NCI-H510A (cell line): ENCODE measurements around the gene ABTB2.
"Not testable (repeated sequence)": the region's sequence is repeated elsewhere in the genome, so short reads cannot be mapped to it uniquely, and the experiment has no call there.

Source experiments
- DNase-seq: peaks from one replicate; lab custom pipeline; 2025; lab: John Stamatoyannopoulos, UW

Gene ABTB2

DNA sequence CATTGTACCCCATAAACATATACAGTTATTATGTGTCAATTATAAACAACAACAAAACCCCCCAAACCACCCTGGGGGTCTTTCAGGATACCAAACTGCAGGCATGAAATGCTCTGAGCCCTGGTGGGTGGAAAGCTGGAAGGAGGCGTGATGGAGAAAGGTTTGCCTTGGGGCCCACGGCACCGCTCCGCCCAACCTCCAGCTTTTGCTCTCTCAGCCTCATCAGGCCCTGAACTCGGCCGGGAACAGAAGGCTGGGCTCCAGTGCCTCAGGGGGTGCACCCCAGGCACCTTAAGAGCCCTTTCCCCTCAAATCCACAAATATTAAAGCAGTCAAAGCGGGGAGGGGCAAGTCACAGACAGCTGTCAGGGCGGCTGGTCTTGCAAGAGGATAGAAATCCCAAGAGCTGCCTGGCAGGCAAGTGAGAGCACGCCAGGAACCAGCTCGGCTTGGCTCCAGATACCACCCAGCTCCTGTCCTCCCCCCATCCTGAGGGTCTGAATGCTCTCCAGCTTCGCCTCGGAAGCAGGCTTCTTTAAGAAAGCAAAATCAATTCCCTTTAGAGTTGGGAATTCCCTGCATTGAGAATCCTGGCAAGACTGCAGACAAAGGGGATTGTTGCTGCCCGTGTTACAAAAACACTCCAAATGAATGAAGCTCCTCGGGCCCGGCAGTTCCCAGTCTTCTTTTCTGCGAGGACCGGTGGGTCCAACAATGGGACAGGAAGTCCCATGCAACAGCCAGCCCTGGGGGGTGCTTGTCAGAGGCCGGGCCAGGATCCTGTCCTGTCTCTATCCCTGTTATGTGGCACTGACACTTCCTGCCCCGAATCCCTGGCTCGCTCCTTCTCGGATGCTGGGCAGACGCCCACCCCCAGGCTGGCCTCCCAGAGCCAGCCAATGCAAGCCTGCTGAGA lies 171.6 kb downstream of the ABTB2 start:
- no peak for DNase-seq

DNA sequence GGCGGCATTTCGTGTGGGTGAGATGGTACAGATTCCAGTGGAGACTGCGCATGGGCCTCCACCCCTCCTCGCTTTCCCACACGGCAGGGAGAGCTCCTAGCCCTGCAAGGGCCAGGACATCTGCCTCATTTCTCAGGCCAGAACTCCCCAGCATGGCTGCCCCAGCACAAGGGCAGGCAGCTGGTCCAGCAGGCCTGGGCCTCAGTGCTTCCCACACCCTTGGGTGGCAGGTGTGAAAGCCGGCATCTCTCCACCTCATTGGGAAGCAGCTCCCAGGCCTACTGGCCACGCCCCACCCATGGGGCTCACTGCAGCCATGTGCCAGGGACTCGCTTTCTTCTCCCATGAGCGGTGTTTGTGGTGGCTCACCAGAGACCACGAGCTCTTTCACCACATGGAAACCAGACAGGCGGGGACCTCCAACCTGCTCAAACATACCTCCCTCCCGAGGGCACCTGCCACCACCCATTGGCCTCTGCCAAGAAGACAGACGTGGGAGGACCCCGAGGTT lies 173.2 kb downstream of the ABTB2 start:
- DNase-seq = no peak

DNA sequence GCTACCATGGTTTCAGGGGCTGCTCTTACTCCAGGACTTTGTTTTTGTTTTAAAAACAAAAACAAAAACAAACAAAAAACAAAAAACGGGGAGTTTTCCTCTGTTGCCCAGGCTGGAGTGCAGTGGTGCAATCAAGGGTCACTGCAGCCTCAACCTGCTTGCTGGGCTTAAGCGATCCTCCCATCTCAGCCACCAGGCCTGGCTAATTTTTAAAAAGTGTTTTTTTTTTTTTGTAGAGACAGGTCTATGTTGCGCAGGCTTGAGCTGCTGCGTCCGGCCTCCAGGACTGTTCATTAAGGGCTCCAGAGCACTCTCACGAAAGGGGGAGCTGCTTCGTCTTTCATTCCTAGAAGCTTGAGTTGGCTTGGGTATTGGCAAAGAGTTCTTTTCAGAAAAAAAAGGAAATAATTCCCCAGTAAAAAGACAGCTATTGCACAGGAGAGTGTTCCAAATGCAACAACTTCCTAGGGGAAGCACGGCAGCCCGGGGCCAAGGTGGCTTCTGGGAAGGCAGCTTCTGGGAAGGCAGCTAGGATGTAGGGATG lies 173.9 kb downstream of the ABTB2 start:
- DNase-seq = no peak

DNA sequence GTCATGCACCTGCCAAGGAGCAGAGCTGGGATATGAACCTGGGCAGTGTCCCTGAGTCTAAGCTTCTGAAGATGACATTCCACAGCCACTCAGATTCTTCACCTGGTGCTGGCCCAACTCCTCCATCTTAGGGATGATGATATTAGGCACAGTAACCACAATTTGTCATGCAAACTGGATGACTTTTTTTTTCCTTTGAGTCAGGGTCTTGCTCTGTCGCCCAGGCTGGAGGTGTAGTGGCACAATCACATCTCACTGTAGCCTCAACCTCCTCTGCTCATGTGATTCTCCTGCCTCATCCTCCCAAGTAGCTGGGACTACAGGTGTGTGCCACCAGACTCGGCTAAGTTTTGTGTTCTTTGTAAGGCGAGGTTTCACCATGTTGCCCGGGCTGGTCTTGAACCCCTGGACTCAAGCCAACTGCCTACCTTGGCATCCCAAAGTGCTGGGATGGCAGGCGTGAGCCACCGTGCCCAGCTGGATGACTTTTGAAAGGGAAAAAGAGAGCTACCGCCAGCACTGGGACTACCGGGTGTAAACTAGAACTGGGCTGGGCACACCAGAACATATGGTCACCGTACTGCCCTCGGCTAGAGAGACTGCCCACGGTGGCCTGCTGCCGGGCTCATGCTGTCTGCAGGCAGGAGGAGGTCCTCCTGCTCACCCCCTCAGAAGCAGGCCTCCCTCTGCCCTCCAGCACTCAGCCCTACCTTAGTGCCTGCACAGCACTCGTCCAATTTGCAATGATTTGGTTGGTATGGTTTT lies 174.7 kb downstream of the ABTB2 start:
- no peak for DNase-seq

DNA sequence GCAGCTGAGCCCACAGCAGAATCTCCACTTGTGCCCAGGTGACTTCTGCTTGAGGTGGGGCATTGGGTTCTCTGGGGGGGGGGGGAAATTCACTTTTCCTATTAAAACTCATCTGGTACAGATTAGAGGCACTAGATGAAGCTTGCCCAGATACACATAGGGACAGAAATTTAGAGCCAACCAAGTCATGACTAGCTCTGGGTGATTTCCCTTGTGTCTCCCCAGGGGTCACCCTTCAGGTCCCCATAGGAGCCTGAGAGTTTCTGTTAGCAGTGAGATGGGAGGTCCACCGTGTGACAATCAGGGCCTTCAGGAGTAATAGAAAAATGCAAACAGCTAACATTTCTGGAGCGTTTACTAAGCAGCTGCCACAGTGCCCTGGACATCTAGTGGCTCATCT lies 175.4 kb downstream of the ABTB2 start:
- DNase-seq = no peak

DNA sequence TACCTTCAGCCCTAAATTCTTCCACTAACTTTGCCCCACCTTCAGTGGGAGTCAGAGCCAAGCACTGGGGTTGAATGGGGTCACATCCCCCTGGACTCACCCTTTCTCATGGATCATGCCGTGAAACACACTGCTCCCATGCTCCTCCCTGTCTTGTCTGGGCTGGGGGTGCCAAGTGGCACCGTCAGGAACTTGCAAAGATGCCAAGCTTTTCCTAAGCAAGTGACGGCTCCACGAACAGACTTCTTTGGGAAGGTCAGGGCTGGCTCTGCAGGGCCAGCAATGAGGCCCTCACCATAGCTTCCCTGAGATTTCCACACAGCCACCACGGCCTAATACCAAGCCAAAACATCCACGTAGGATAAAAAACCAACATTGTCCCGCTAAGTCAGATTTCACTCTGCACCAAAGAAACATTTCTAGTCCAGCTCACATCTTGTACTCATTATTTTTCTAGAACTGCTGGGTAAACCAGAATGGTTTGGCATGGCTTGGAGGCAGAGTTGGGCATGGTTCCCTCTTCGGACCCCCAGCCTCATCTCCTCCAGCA lies 175.9 kb downstream of the ABTB2 start:
- no peak for DNase-seq

DNA sequence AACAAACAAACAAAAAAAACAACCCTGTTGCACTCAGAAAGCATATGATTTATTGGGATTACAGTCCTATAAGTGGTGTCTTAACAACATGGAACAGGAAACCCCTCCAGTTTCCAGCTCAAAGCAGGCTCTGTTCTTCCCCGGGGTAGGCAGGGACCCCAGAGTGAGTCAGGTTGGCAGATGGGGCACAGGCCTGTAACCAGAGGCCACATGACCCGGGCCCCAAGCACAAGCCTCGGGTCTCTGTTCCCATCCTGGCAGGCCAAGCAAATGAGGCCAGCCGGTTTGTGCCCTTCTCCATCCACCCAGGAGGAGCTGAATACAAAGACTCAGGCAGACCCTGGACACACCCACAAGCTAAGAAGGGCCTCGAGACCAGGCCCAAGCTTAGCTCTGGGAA lies 176.6 kb downstream of the ABTB2 start:
- DNase-seq = no peak

DNA sequence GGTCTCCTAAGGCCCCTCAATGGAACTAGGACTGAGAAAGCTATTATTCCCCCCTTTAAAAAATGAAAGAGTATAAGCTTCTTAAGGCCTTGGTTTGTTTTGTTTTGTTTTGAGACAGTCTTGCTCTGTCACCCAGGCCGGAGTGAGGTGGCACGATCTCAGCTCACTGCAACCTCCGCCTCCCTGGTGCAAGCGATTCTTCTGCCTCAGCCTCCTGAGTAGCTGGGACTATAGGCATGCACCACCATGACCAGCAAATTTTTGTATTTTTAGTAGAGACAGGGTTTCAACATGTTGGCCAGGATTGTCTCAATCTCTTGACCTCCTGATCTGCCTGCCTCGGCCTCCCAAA lies 177.0 kb downstream of the ABTB2 start:
- not testable (repeated sequence) for DNase-seq

DNA sequence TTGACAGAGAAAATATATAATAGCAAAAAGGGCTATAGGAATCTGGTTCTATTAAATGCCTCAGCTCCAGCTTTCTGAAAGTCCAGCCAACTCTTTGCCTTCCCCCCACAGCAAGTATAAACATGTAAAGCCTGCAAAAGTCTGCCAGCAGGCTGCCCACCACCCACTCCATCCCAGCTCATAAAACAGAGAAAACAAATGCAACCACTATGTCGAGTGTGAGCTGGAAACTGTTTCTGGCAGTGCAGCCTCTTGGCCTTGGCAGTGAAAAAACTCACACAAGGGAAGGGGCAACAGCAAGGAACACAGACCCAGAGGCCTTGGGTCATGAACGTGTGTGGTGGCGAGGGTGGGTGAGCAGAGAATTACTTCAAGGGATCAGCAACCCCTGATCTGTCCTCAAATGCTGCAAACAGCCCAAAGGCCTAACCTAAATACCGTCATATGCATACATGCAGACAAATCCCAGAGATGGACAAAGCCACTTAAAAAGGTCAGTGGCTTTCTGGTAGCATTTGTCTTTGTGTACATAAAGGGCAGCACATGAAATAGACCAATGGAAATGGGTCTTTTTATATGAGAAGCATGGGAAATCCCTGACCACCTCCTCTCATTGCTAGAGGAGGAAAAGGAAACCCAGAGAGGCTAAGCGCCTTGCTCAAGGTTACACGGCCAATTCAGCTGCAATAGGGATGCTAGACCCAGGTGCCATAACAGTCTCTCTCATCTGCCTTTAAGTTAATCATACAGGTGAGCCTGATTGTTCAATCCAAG lies 177.6 kb downstream of the ABTB2 start:
- no peak for DNase-seq

DNA sequence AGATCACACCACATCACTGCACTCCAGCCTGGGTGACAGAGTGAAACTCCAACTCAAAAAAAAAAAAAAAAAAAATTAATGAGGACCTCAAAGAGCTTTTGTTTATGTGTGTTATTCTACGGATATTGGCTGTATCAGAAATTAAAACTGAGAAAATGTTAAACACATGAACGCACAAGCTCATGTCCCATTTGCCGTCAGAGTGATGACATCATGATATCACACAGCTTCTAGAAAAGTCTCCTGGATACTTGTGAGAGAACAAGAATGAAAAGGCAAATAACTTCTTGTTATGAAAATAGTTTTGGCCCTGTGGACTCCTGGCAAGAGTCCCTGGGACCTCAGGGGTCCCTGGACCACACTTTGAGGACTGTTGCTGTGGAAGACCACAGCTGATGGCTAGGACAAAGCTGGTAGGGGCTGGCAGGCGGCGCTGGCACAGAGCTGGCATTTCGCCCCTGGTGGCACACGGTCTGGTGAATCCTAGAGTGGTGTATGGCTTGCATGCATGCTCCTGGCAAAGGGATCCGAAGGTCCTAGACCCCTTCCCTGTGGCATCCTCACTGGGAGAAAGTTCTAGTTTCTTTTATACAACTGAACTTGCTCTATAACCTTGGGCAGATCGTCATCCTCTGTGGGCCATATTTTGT lies 178.7 kb downstream of the ABTB2 start:
- DNase-seq = no peak

DNA sequence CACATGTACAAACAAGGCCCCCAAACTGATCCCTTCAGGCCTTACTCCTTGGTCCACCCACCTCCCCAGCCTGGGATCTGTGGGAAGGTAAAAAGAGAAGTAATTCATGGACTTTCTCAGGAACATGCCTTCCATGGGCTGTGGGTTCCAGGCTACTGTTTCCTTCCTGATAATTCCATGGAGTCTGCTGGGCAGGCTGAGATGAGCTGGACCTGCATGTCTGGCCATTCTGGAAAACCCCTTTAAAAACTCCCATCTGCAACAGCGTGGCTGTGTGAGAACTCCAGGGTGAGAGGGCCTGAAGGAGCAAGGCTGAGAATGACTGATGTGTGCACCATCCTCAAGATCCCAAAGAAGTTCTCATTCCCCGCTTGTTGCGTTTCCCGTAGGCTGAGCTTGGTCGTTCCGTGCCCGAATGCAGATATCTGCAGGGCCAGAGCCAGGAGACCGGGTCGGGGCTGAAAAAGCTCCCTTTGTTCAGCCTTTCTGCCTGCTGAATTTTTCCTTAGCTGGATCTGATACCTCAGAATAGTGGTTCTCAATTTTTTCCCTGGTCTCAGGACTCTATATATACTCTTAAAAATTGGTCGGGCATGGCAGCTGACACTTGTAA lies 179.5 kb downstream of the ABTB2 start:
- DNase-seq = no peak

DNA sequence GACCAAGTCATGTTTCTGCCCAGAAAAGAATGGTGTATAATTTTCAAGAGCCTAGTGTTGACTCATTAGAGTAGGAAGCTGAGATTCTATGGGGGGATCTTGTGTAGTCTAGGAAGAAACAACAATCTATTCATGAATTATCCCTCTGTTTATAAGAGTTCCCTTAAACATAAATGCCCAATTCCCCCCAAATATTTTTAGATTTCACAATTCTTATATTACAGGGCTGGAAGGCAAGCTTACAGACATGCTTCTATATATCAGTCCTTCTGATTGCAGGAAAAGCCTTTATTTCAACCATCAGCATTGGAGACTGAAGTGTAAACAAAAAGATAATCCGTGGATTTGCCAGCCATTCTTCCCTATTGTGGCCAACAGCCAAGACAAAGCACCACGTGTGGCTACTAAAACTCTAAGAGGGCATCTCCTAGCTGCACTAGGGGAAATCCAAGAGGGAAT lies 181.0 kb downstream of the ABTB2 start:
- no peak for DNase-seq

DNA sequence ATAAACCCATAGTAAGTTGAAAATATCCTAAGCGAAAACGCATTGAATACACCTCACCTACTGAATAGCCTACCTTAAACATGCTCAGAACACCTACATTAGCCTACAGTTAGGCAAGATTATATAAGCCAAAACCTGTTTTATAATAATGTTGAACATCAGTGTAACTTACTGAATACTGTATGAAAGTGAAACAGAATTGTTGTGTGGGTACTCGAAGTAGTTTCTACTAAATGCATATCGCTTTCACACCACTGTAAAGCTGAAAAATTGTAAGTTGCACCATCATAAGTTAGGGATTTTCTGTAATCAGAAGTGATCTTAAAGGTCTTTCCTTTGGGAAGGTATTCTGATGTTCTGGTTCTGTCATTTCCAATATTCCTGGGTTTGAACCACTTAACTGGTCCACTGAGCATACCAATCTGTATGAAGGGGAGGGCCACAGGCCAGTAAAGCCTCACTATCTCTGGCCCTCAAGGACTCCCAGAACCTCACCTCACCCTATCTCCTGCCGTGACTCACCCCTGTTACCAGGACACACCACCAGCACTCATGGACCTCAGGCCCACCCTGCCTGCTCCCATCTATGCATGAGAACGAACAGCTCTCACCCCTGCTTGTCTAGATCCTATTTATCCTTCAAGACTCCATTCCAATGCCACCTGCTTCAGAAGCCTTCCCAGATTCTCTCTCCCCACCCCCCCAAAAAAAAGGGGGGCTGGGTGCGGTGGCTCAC lies 182.4 kb downstream of the ABTB2 start:
- no peak for DNase-seq

DNA sequence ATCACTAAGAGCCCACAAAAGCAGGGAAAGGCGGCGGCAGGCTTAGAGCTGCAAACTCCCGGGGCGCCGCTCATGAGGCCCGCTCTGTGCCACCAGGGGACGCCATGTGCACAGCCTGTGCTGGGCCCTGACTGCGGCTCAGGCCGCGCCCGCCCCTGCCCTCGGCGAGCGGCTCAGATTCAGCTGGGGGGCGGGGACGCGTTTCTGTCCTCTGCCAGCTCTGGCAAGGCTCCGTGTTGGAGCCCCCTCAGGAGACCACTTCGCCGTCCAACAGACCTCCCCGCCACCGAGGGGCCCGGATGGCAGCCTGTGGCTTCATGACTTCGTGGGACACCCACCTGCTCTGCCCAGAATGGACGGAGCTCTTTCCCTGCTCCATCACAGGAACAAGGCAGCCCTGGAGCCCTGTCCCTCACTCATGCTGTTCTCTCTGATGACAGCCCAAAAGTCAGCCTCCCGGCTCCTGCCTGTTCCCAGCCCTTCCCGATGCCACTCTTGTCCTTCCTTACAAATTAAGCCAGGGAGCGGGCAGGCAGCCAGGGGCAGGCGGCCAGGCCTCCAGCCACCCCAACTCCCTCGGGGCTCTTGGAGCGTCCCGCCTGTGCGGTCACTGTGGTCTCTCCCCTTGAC lies 183.3 kb downstream of the ABTB2 start:
- peak; percentile 9 for DNase-seq

DNA sequence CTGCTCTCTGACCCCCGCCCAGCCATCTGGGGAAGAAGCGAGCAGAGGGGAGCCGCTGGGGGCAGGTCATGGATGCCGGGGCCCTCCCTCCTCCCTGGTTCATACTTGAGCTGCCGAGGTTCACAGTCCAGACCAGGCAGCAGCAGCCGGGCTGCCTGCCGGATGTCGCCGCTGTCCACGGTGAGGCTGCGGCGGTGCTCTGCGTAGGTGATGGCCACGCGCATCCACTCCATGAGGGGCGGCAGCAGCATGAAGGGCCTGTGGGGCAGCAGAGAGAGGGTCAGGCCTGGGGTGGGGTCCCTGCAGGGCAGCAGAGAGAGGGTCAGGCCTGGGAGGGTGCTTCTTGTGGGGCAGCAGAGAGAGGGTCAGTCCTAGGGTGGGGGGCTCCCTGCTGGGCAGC lies 184.8 kb downstream of the ABTB2 start:
- DNase-seq = no peak

DNA sequence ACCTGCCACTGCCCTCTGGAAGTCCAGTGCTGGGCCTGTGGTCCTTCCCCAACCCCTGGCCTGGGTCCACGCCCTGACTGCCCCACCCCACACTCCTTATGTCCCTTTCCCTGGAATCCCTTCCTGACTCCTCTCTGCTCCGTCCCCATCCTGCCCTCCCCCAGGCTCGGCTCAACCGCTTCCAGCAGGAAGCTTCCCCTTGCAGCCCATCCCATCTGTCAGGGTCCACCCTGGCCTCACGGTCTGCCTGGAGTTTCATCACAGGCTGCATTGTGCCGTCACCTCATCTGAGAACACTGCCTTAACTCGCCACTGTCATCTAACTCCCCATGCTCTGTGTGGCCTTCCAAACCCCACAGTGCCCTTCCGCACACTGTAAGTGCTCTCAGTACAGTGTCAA lies 188.1 kb downstream of the ABTB2 start:
- no peak for DNase-seq

DNA sequence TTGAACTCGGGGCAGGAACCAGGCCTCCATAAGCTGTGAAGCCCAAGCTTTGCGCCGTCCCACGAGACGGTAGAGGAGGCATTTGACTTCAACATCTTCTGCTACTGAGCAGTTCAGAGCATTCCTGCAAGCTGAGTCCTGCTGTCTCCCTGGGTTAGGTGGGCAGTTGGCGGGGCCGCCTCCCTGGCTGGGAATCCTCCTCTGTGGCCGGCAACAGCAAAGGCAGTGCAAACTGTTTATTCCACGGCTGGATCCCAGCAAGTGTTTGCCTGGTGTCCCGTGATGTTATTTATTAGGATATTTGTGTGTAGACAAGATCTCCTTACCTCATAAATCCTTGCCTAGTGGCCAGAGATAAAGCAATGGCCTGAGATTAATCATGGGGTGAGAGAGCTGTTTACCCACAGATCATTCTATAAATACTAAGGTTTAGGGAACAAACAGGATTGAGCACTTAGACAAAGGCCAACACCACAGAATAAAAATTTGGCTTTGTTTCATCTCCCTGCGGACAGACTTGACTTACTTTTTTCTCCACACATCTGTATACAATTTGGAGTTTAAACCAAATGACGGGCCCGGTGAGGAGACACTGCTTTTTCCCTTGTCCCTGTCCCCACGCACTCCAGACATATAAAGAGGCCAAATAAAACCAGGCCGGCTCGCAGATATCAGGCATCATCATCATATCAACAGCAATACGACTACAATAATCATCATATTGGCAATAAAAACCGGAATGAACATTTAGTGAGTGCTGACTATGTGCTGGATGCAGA lies 189.0 kb downstream of the ABTB2 start:
- DNase-seq = no peak

DNA sequence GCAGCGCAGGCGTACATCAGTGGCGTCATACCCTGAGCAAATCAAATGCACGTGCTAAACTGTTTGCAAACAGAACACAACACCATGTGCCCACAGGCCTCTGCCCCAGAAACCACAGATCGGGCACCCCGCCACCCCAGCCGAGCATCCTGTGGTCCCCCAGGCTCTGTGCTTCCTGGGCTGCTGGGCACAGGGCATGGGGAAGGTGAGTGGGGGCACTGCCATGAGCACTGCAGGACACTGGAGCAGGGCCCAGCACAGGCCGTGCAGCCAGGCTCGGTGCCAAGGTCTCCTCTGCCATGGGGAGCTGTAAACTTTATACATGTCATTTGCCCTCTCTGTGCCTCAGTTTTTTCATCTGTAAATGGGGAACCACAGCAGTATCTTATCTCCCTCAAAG lies 189.8 kb downstream of the ABTB2 start:
- no peak for DNase-seq
